Activated CD4-positive, alpha-beta memory T cell treated with anti-CD3 and anti-CD28 coated beads, Interleukin-2, amount 10 ng/mL, durations not matched to agents 7 days and 5 days (primary cell): Measurements from ENCODE around the gene C18orf32. TPM values are rescaled to one million over a fixed set of nuclear protein-coding genes. Genes with fewer than 3 reads are reported as not detected.

Experiments used
- CTCF ChIA-PET: fragments of 350-600 bp; sonication (Branson Sonifier 250); formaldehyde crosslinking; loops from one replicate; lab custom pipeline; 2021; ENCODE audit warnings: antibody characterized with exemption, inconsistent platforms; lab: Charles Lee
- POLR2A ChIA-PET: fragments of 350-600 bp; sonication (Branson Sonifier 250); formaldehyde crosslinking; loops from one replicate; lab custom pipeline; 2021; ENCODE audit warnings: antibody characterized with exemption; lab: Charles Lee
- DNase-seq: peaks from one replicate; pipeline ENCODE4 v3.0.0-alpha.2; 2020
- H3K27ac Mint-ChIP-seq: one replicate; pipeline ENCODE4 v1.8.0; 2021; ENCODE audit warnings: mild to moderate bottlenecking, mixed read lengths
- H3K27me3 Mint-ChIP-seq: one replicate; pipeline ENCODE4 v1.8.0; 2021; ENCODE audit warnings: mixed read lengths
- H3K36me3 Mint-ChIP-seq: one replicate; pipeline ENCODE4 v1.8.0; 2021; ENCODE audit warnings: low read depth, mixed read lengths
- H3K4me1 Mint-ChIP-seq: one replicate; pipeline ENCODE4 v1.8.0; 2021; ENCODE audit warnings: mixed read lengths
- H3K4me3 Mint-ChIP-seq: one replicate; pipeline ENCODE4 v1.8.0; 2021; ENCODE audit warnings: mild to moderate bottlenecking, mixed read lengths
- H3K9me3 Mint-ChIP-seq: one replicate; pipeline ENCODE4 v1.8.0; 2021; ENCODE audit warnings: mixed read lengths
- total RNA-seq, 2 experiments: library from RNA; stranded (reverse); gene quantifications; one replicate each; pipeline ENCODE4 v1.2.3, GENCODE V29; 2021

The C18orf32 gene
- total RNA-seq, 2 experiments from 2014 or later: 31.7 to 33.7 TPM

DNA sequence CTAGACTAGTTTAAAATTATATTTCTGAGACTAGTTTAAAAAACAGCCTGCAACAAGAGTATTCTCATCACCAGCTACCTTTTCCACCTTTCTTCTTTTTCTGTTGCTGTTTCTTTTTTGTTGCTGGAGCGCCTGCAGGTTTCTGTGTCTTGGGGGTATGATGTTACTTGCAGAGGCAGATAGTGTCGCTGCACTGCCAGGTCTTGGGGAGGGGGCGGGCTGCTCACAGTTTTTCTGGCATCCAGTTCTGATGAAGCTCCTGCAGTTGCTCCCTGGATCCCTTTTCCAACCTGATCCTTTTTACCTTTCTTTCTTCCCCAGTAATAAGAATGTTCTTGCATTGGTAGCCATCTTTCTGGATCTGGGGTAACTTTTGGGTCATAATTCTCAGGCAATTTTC, 8.0 kb upstream of the C18orf32 start:
- H3K36me3 Mint-ChIP-seq: peaks cover 19% of the 10 kb centered on the region
- no peak for DNase-seq
- peaks cover 9% of the 10 kb centered on the region for H3K27me3 Mint-ChIP-seq
- H3K4me1 Mint-ChIP-seq: peaks cover 22% of the 10 kb centered on the region
- H3K27ac Mint-ChIP-seq: no peak overlapping the region
- ChIA-PET POLR2A (interaction anchor here (3.2 kb wide), 1 partner anchor 8 kb away, joined by 14 read pairs; the partner anchor contains the start of gene C18orf32), CTCF (interaction anchor here (1.5 kb wide), 1 partner anchor 16 kb away, joined by 5 read pairs; no protein-coding TSS in a partner anchor)
- no peaks in the 10 kb centered on the region for H3K9me3 Mint-ChIP-seq
- H3K4me3 Mint-ChIP-seq: no peak overlapping the region

GRCh38 chr18:49494660-49495059, 7.6 kb upstream of the C18orf32 start:
- H3K27me3 Mint-ChIP-seq: peaks cover 9% of the 10 kb centered on the region
- peaks cover 23% of the 10 kb centered on the region for H3K36me3 Mint-ChIP-seq
- H3K4me3 Mint-ChIP-seq: no peak overlapping the region
- DNase-seq: no peak
- H3K9me3 Mint-ChIP-seq: no peaks in the 10 kb centered on the region
- ChIA-PET POLR2A (interaction anchor here (3.2 kb wide), 1 partner anchor 8 kb away, joined by 14 read pairs; the partner anchor contains the start of gene C18orf32), CTCF (no interaction called here)
- peaks cover 26% of the 10 kb centered on the region for H3K4me1 Mint-ChIP-seq
- no peak overlapping the region for H3K27ac Mint-ChIP-seq

DNA sequence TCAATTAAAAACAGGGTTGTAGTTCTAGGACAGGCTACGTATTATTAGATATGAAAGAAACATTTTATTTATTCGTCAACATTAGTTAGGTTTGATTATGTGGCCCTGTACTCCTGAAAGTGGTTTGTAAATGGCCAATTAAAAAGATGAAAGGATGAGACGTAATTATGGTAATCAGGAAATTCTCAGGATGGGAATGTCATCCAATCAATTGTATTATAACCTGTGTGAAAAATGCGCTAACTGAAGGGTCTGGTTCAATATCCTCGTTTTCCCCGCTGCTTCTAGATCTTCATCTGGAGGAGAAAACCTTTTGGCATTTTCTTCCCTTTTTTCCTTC, 5.6 kb upstream of the C18orf32 start:
- ChIA-PET CTCF (no interaction called here), POLR2A (interaction anchor here (1.2 kb wide), 1 partner anchor 328 kb away, joined by 3 read pairs; no protein-coding TSS in a partner anchor)
- no peak overlapping the region for H3K27ac Mint-ChIP-seq
- no peak for DNase-seq
- H3K36me3 Mint-ChIP-seq: peaks cover 41% of the 10 kb centered on the region
- H3K4me1 Mint-ChIP-seq: peaks cover 45% of the 10 kb centered on the region
- no peak overlapping the region for H3K4me3 Mint-ChIP-seq
- peaks cover 3% of the 10 kb centered on the region for H3K27me3 Mint-ChIP-seq
- no peaks in the 10 kb centered on the region for H3K9me3 Mint-ChIP-seq

DNA sequence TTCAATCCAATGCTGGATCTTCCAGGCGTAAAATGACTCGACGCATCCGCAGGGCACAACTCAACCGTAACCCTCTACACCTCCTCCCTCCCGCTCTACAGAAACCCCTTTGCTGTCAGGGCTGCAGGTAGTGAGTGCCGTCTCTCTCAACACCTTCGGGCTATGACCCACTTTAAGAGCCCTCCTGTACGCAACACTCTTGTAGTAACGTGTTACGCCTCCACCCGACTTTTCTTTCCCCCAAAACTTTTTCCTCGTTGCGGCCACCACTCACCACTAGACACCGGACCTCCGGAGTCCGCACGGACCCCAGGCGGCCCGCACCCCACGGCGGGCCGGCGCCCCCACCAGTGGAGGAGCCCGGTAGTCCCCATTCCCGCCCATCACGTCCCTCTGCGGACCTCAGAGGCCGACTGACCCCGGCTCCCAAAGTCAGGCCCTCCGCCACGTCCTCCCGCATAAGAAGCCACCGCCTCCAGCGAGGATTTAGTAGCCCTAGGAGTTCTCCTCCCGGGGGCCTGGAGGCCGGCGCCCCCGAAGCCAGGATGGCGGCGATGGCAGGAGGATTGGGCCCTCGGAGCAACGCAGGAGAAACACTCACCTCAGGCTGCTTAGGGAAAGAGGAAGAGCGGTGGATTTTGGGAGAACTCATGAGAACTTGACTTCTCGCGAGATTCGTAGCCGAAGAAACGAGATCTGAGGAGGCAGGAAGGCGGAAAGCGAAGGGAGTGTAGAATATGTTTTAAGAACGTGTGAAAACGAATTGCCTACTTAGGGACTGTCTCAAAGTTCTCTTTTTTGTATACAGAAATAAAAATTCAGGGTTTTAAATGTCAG, 5.0 kb upstream of the C18orf32 start, which contains the start of gene RPL17:
Gene RPL17 (minus strand): TSS at position 609 of the 837 bp plus-strand sequence.
- POLR2A ChIA-PET: no interaction called here
- Mint-ChIP-seq H3K9me3 (no peaks in the 10 kb centered on the region), H3K4me1 (peaks cover 51% of the 10 kb centered on the region), H3K27me3 (peaks cover 3% of the 10 kb centered on the region), H3K4me3 (peak within 1 kb of the TSS; percentile 99), H3K36me3 (peaks cover 47% of the 10 kb centered on the region), H3K27ac (peak within 1 kb of the TSS; percentile 96)
- CTCF ChIA-PET: no interaction called here
- DNase-seq: peak; percentile 89

DNA sequence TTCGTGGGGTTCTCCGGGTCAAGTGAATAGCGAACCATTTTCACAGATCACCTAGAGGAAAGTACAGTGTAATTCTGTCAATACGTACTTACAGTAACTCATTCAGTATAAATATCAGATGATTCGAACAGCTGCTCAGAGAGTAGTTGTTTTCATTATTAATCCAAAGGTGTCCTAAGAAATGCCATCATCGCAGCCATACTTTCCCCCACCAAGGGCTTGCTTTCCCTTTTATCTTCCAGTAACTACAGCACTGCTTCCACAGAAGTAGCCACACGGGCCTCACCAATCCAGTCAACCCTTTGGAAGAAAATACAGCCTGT, 4.5 kb upstream of the C18orf32 start:
- H3K27me3 Mint-ChIP-seq: peaks cover 3% of the 10 kb centered on the region
- no peaks in the 10 kb centered on the region for H3K9me3 Mint-ChIP-seq
- H3K36me3 Mint-ChIP-seq: peaks cover 51% of the 10 kb centered on the region
- peak overlapping the region; percentile 96 for H3K27ac Mint-ChIP-seq
- peaks cover 51% of the 10 kb centered on the region for H3K4me1 Mint-ChIP-seq
- CTCF ChIA-PET: no interaction called here
- POLR2A ChIA-PET: interaction anchor here (1.3 to 1.4 kb wide), 2 partner anchors 27 to 31 kb away, joined by 3 to 19 read pairs; partner anchors contain the start of gene DYM
- no peak for DNase-seq
- peak overlapping the region; percentile 99 for H3K4me3 Mint-ChIP-seq

GRCh38 chr18:49490246-49490762, 3.3 kb upstream of the C18orf32 start:
- no peak for DNase-seq
- Mint-ChIP-seq H3K36me3 (peaks cover 55% of the 10 kb centered on the region), H3K27me3 (peaks cover 2% of the 10 kb centered on the region), H3K9me3 (no peaks in the 10 kb centered on the region), H3K27ac (peak overlapping the region; percentile 96), H3K4me1 (peaks cover 59% of the 10 kb centered on the region), H3K4me3 (peak overlapping the region; percentile 99)
- ChIA-PET CTCF (no interaction called here), POLR2A (interaction anchor here (1.3 to 1.4 kb wide), 2 partner anchors 25 to 30 kb away, joined by 3 to 19 read pairs; partner anchors contain the start of gene DYM)

- Mint-ChIP-seq H3K4me3 (peak overlapping the region; percentile 95), H3K4me1 (peaks cover 69% of the 10 kb centered on the region), H3K36me3 (peaks cover 66% of the 10 kb centered on the region), H3K27me3 (no peaks in the 10 kb centered on the region), H3K27ac (peak overlapping the region; percentile 96), H3K9me3 (no peaks in the 10 kb centered on the region)
- POLR2A ChIA-PET: interaction anchor here (0.6 to 4.0 kb wide), 18 partner anchors 8 to 1391 kb away, joined by 3 to 44 read pairs (median 4); partner anchors contain the start of genes DYM and ME2
- no peak for DNase-seq
- CTCF ChIA-PET: interaction anchor here (1.3 to 2.1 kb wide), 2 partner anchors 23 to 794 kb away, joined by 4 to 5 read pairs; partner anchors contain the start of gene MBD1
These were observed 777 bp upstream of the C18orf32 start for GRCh38 chr18:49487711-49488310.

DNA sequence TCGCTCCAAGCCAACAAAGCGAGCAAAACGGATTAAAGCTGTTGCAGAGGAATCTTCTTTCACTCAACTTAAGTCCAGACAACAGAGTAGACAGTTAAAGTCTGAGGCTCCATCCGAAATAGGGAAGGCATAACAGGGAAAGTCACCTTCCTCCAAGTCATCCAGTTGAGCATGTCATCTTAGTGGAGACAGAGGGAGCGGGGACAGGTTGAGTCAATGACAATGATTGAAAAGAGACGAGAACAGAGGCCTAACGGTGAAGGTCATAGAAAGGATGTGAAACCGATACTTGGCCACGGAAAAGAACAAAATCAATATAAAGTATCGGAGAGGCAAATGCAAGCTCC, 455 bp downstream of the C18orf32 start:
- peaks cover 72% of the 10 kb centered on the region for H3K36me3 Mint-ChIP-seq
- peaks cover 65% of the 10 kb centered on the region for H3K4me1 Mint-ChIP-seq
- no peaks in the 10 kb centered on the region for H3K27me3 Mint-ChIP-seq
- H3K9me3 Mint-ChIP-seq: no peaks in the 10 kb centered on the region
- DNase-seq: no peak
- POLR2A ChIA-PET: interaction anchor here (0.9 to 4.0 kb wide), 17 partner anchors 8 to 1392 kb away, joined by 3 to 44 read pairs (median 4); partner anchors contain the start of genes DYM, MBD1 and ME2
- H3K4me3 Mint-ChIP-seq: peak overlapping the region; percentile 95
- CTCF ChIA-PET: interaction anchor here (0.9 to 2.1 kb wide), 4 partner anchors 21 to 795 kb away, joined by 4 to 5 read pairs (median 4); partner anchors contain the start of genes DYM and MBD1
- H3K27ac Mint-ChIP-seq: peak overlapping the region; percentile 96

DNA sequence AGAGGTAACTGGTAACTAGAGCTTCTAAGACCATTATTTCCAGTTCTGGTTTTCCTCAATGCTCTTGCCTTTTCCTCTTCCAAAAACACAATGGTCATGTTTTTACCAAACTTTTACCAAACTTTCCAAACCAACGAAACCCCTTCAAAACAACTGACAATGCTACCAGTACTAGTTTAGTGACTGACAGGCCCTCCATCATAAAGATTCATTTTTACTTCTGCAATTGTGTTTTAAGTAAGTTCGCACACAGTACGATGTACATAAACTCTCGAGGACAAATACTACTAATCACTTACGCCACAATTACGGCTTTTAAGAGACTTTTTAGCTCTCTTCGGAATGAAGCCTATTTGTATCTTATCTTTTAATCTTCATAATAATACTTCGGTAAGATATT, 900 bp downstream of the C18orf32 start:
- no peaks in the 10 kb centered on the region for H3K9me3 Mint-ChIP-seq
- peaks cover 61% of the 10 kb centered on the region for H3K4me1 Mint-ChIP-seq
- no peak for DNase-seq
- peak overlapping the region; percentile 95 for H3K4me3 Mint-ChIP-seq
- H3K27ac Mint-ChIP-seq: peak overlapping the region; percentile 96
- POLR2A ChIA-PET: interaction anchor here (1.1 to 4.0 kb wide), 11 partner anchors 8 to 553 kb away, joined by 3 to 44 read pairs (median 5); partner anchors contain the start of gene DYM
- H3K36me3 Mint-ChIP-seq: peaks cover 69% of the 10 kb centered on the region
- no peaks in the 10 kb centered on the region for H3K27me3 Mint-ChIP-seq
- CTCF ChIA-PET: interaction anchor here (0.9 to 2.1 kb wide), 3 partner anchors 21 to 372 kb away, joined by 3 to 5 read pairs (median 5); partner anchors contain the start of gene DYM

GRCh38 chr18:49483198-49483597, 3.8 kb downstream of the C18orf32 start:
- Mint-ChIP-seq H3K27me3 (no peaks in the 10 kb centered on the region), H3K9me3 (no peaks in the 10 kb centered on the region), H3K4me1 (peaks cover 40% of the 10 kb centered on the region), H3K4me3 (no peak overlapping the region), H3K36me3 (peaks cover 59% of the 10 kb centered on the region), H3K27ac (no peak overlapping the region)
- CTCF ChIA-PET: interaction anchor here (1.1 kb wide), 1 partner anchor 18 kb away, joined by 4 read pairs; no protein-coding TSS in a partner anchor
- POLR2A ChIA-PET: interaction anchor here (1.5 kb wide), 1 partner anchor 18 kb away, joined by 3 read pairs; no protein-coding TSS in a partner anchor
- no peak for DNase-seq

DNA sequence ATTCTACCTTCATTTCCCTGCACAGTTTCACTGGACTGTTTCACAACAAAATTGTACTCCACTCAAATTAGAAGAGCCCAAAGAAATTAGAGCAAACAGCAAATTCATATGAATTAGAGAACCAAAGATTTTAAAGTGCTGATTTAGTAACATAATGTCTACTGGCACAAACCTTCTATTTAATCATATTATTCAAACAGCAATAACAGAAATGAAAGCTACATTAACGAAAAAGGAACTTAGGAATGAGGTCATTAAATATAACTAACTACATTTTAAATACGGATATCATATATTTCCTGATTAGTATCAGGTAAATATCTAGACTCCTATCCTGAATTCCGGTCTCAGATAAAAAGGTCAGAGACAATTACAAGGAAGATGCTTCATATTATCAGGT, 5.1 kb downstream of the C18orf32 start:
- peaks cover 32% of the 10 kb centered on the region for H3K4me1 Mint-ChIP-seq

DNA sequence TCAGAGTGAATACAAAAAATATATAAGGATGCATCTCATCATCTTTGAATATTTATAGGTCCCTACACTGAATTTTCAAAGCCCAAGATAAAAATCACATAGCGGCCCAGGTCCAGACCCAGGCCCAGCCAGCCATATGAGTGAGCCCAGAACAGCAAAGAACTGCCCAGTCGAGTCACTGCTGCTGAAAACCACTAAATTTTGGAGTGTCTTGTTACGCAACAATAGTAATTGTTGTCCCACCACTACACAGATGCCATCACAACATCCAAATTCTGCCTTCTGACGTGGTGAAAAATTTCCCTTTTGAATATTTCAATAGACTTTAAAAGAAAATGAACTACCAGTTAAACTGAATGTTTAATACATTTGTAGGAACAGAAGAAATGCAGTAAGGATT, 5.7 kb downstream of the C18orf32 start:
- Mint-ChIP-seq H3K27me3 (no peaks in the 10 kb centered on the region), H3K4me3 (no peak overlapping the region), H3K9me3 (no peaks in the 10 kb centered on the region), H3K4me1 (peaks cover 38% of the 10 kb centered on the region), H3K27ac (no peak overlapping the region), H3K36me3 (peaks cover 47% of the 10 kb centered on the region)
- DNase-seq: no peak
- ChIA-PET CTCF (no interaction called here), POLR2A (interaction anchor here (0.6 kb wide), 1 partner anchor 20 kb away, joined by 3 read pairs; no protein-coding TSS in a partner anchor)

More for the DNA sequence above, 5.1 kb downstream of the C18orf32 start:
- H3K36me3 Mint-ChIP-seq: peaks cover 47% of the 10 kb centered on the region
- POLR2A ChIA-PET: interaction anchor here (1.5 kb wide), 1 partner anchor 17 kb away, joined by 3 read pairs; no protein-coding TSS in a partner anchor
- H3K27me3 Mint-ChIP-seq: no peaks in the 10 kb centered on the region
- H3K27ac Mint-ChIP-seq: no peak overlapping the region
- DNase-seq: no peak
- no peaks in the 10 kb centered on the region for H3K9me3 Mint-ChIP-seq
- no peak overlapping the region for H3K4me3 Mint-ChIP-seq
- CTCF ChIA-PET: no interaction called here
